ENCODE results near the gene PSMB1. TPM values are rescaled to one million over a fixed set of nuclear protein-coding genes. Genes with fewer than 3 reads are reported as not detected.

Gene PSMB1
- 150 and 158 TPM in 2 replicates for total RNA-seq (ENCODE audit: low replicate concordance)
- long read RNA-seq, transcript PSMB1-201 (6 exons, 928 nt): major isoform, 270 of 281 reads
- long read RNA-seq, partial matches to known transcripts: 3 of 281 reads
- long read RNA-seq, other reads (novel, unspliced or antisense): 8 of 281 reads

- Mint-ChIP-seq H3K27ac (no peak within 1 kb of the TSS), H3K4me1 (ENCODE audit: unreplicated experiment) (peaks cover 15% of the 10 kb centered on the region), H3K9me3 (no peaks in the 10 kb centered on the region), H3K27me3 (no peaks in the 10 kb centered on the region), H3K36me3 (no peaks in the 10 kb centered on the region), H3K4me3 (no peak within 1 kb of the TSS)
- TF ChIP-seq CTCF (conservative IDR thresholded peaks at IDR 0.05): no peak
- DNase-seq (ENCODE audit: extremely low spot score, unreplicated experiment): peak; percentile 89
These were observed at the start of gene PSMB1 for GRCh38 chr6:170552765-170553533. Gene PSMB1, minus strand, starts transcription at chr6:170553307. Its CDS starts 65 bp downstream, at chr6:170553242.

DNA sequence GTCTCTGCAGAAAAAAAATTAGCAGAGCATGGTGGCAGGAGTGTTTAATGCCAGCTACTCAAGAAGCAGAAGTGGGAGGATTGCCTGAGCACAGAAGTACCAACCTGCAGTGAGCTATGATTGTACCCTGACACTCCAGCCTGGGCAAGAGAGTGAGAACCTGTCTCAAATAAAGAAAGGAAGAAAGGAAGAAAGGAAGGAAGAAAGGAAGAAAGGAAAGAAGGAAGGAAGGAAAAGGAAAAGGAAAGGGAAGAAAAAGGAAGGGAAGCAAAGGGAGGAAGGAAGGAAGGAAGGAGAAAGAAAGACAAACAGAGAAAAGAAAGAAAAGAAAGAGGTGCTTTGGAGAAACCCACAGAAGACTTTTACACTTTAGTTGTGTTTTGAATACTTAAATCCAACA, 44.2 kb upstream of the PSMB1 start:
- no peak overlapping the region for H3K4me3 Mint-ChIP-seq
- H3K4me1 Mint-ChIP-seq (ENCODE audit: unreplicated experiment): no peaks in the 10 kb centered on the region
- peaks cover 10% of the 10 kb centered on the region for H3K9me3 Mint-ChIP-seq
- H3K27ac Mint-ChIP-seq: no peak overlapping the region
- H3K27me3 Mint-ChIP-seq: peaks cover 31% of the 10 kb centered on the region
- no peak for TF ChIP-seq CTCF (conservative IDR thresholded peaks at IDR 0.05)
- no peak for DNase-seq (ENCODE audit: extremely low spot score, unreplicated experiment)
- H3K36me3 Mint-ChIP-seq: no peaks in the 10 kb centered on the region

GRCh38 chr6:170596426-170596825, 43.3 kb upstream of the PSMB1 start:
- H3K4me3 Mint-ChIP-seq: no peak overlapping the region
- no peak overlapping the region for H3K27ac Mint-ChIP-seq
- H3K9me3 Mint-ChIP-seq: peaks cover 10% of the 10 kb centered on the region
- no peak for TF ChIP-seq CTCF (conservative IDR thresholded peaks at IDR 0.05)
- H3K36me3 Mint-ChIP-seq: no peaks in the 10 kb centered on the region
- no peaks in the 10 kb centered on the region for H3K4me1 Mint-ChIP-seq (ENCODE audit: unreplicated experiment)
- peaks cover 28% of the 10 kb centered on the region for H3K27me3 Mint-ChIP-seq
- no peak for DNase-seq (ENCODE audit: extremely low spot score, unreplicated experiment)

GRCh38 chr6:170590725-170591124, 37.6 kb upstream of the PSMB1 start:
- Mint-ChIP-seq H3K4me3 (no peak overlapping the region), H3K9me3 (peaks cover 10% of the 10 kb centered on the region), H3K27ac (no peak overlapping the region), H3K36me3 (no peaks in the 10 kb centered on the region), H3K27me3 (peaks cover 5% of the 10 kb centered on the region), H3K4me1 (ENCODE audit: unreplicated experiment) (no peaks in the 10 kb centered on the region)
- no peak for DNase-seq (ENCODE audit: extremely low spot score, unreplicated experiment)
- TF ChIP-seq CTCF (conservative IDR thresholded peaks at IDR 0.05): no peak

GRCh38 chr6:170584954-170585498, 31.9 kb upstream of the PSMB1 start:
- H3K27ac Mint-ChIP-seq: peak overlapping the region; percentile 99
- no peak for DNase-seq (ENCODE audit: extremely low spot score, unreplicated experiment)
- H3K4me1 Mint-ChIP-seq (ENCODE audit: unreplicated experiment): peaks cover 14% of the 10 kb centered on the region
- H3K27me3 Mint-ChIP-seq: no peaks in the 10 kb centered on the region
- no peak for TF ChIP-seq CTCF (conservative IDR thresholded peaks at IDR 0.05)
- H3K36me3 Mint-ChIP-seq: peaks cover 22% of the 10 kb centered on the region
- H3K4me3 Mint-ChIP-seq: peak overlapping the region; percentile 99
- H3K9me3 Mint-ChIP-seq: no peaks in the 10 kb centered on the region
